Neural crest cell (in vitro differentiated cells): ENCODE measurements around the gene GEMIN7. TPM values are rescaled to one million over a fixed set of nuclear protein-coding genes. Genes with fewer than 3 reads are reported as not detected.

Experiments
- DNase-seq: peaks from one replicate; pipeline ENCODE4 v3.0.0; 2021; ENCODE audit warnings: low read depth, mixed read lengths, low spot score
- H3K27ac Mint-ChIP-seq: one replicate; pipeline ENCODE4 v1.8.0; 2021; ENCODE audit warnings: mild to moderate bottlenecking, mixed read lengths; ENCODE audit not compliant: unreplicated experiment
- H3K27me3 Mint-ChIP-seq: 2 replicates; pipeline ENCODE4 v1.8.0; 2021; ENCODE audit warnings: low read depth, mild to moderate bottlenecking, mixed read lengths
- H3K36me3 Mint-ChIP-seq: 2 replicates; pipeline ENCODE4 v1.8.0; 2021; ENCODE audit warnings: low read depth, mild to moderate bottlenecking, mixed read lengths
- H3K4me1 Mint-ChIP-seq: 2 replicates; pipeline ENCODE4 v1.8.0; 2021; ENCODE audit warnings: mixed read lengths
- H3K4me3 Mint-ChIP-seq: one replicate; pipeline ENCODE4 v1.8.0; 2021; ENCODE audit warnings: mild to moderate bottlenecking, mixed read lengths
- H3K9me3 Mint-ChIP-seq: 2 replicates; pipeline ENCODE4 v1.8.0; 2021; ENCODE audit warnings: mixed read lengths
- CTCF ChIP-seq: fragments of 200-600 bp; sonication (generic); conservative IDR thresholded peaks from 2 replicates; pipeline ENCODE4 v1.5.0; 2021; ENCODE audit warnings: antibody characterized with exemption, mild to moderate bottlenecking
- total RNA-seq: library from RNA; stranded (reverse); gene quantifications from 2 replicates; pipeline ENCODE4 v1.2.1, GENCODE V29; 2021

GEMIN7 gene
- total RNA-seq, 1 donor from 2014 or later: 36.2 TPM

DNA sequence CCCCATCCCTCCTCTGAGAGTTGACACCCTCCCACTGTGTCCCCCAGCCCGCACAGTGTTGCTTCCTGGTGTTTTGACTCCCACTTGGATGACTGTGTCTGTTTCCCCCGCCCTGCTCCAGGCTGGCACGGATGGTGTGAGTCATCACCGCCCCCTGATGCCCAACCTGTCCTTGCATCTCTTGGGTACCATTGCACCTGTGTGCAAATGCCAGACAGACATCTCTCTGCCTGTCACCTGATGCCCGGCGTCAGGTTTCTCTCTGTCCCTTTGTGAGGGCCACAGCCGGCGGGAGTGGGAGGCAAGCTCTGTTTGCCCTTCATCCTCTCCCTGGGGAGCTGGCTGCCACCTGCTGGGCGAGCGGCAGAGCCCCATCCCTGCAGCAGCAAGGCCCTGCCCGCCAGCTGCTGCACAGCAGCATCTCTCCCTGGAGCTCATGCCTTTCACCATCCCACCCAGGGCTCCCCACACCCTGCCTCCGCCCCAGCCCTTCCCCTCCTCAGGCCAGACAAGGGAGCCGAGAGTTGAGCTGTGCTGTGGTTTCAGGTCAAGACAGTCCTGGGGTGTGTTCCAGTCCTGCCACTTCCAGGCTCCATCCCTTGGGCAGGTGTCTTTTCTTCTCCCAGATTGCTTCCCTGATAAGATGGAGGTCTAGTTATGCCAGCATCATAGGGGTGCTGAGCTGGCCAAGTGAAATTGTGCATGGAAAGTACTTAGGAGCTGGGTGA is 52.0 kb downstream of the GEMIN7 start:
- Mint-ChIP-seq H3K36me3 (no peaks in the 10 kb centered on the region), H3K9me3 (no peaks in the 10 kb centered on the region), H3K4me3 (no peak overlapping the region), H3K27me3 (no peaks in the 10 kb centered on the region), H3K4me1 (peaks cover 7% of the 10 kb centered on the region), H3K27ac (no peak overlapping the region)
- DNase-seq: no peak
- TF ChIP-seq CTCF: peak; percentile 54

- H3K4me3 Mint-ChIP-seq: no peak overlapping the region
- DNase-seq: no peak
- no peaks in the 10 kb centered on the region for H3K27me3 Mint-ChIP-seq
- TF ChIP-seq CTCF: no peak
- no peaks in the 10 kb centered on the region for H3K9me3 Mint-ChIP-seq
- H3K36me3 Mint-ChIP-seq: peaks cover 2% of the 10 kb centered on the region
- peak overlapping the region; percentile 81 for H3K27ac Mint-ChIP-seq
- H3K4me1 Mint-ChIP-seq: peaks cover 28% of the 10 kb centered on the region
Measured at GRCh38 chr19:45133661-45134060, 54.6 kb downstream of the GEMIN7 start.

GRCh38 chr19:45135176-45135885 is 56.3 kb downstream of the GEMIN7 start:
- DNase-seq: no peak

DNA sequence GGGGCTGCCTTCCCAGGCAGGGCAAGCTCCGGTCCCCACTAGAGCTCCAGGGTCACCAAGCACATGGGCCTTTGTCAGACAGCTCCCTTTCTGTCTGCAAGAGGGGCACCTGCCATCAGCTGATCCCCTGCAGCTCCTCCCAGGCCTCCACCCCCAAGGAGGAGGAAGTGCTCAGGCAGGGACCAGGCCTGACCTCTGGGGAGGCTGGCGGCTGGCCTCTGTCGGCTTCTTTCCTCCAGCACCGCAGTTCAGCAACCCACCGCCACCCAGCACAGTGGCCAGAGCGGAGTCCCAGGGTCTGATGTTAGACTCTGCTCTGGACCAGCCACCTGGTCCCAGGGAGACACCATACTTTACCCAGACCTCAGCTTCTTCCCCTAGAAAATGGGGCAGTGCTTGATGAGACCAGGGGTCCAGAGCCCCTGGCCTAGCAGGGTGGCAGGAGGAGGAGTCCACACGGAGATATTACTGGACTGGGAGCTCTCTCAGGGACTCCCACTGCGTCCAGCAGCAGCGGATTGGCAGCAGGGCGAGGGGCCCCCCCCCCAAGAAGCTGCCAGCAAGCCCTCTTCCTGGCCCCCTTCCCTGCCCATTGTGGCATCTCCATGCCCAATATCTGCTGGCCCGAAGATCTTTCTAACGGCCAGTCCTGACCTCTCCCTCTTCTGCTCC is 57.6 kb downstream of the GEMIN7 start:
- no peak for DNase-seq
- Mint-ChIP-seq H3K4me3 (no peak overlapping the region), H3K27me3 (no peaks in the 10 kb centered on the region), H3K4me1 (peaks cover 28% of the 10 kb centered on the region), H3K36me3 (peaks cover 2% of the 10 kb centered on the region), H3K27ac (peak overlapping the region; percentile 60), H3K9me3 (no peaks in the 10 kb centered on the region)
- TF ChIP-seq CTCF: no peak

More at GRCh38 chr19:45135176-45135885, 56.3 kb downstream of the GEMIN7 start:
- Mint-ChIP-seq H3K27ac (no peak overlapping the region), H3K4me3 (no peak overlapping the region), H3K27me3 (no peaks in the 10 kb centered on the region), H3K9me3 (no peaks in the 10 kb centered on the region), H3K36me3 (peaks cover 2% of the 10 kb centered on the region), H3K4me1 (peaks cover 28% of the 10 kb centered on the region)
- TF ChIP-seq CTCF: no peak

DNA sequence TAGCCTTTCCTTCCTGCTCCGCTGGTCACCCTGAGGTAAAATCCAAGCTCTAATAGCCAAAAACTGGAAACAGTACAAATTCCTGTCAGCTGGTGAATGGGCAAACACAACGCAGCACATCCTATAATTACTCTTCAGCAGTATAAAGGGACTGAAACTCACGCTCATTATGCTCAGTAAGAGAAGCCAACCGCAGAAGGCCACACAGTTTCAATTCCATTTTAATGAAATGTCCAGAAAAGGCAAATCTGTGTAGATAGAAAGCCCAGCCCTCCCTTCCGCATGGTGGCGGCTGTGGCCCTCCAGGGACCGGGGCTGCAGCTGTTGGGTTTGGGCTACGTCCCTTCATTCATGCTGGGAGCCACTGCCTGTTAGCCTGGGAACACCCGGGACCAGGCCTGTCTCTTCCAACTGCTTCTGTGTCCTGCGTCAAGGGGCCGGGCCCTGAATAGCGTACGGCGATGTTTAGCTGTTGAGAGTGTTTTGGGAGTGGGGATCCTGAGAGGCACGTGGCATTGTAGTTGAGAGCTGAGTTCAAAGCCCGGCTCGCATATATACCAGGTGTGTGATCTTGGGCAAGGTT is 58.2 kb downstream of the GEMIN7 start:
- H3K27ac Mint-ChIP-seq: peak overlapping the region; percentile 60
- peaks cover 2% of the 10 kb centered on the region for H3K36me3 Mint-ChIP-seq
- no peaks in the 10 kb centered on the region for H3K27me3 Mint-ChIP-seq
- no peak for DNase-seq
- no peak overlapping the region for H3K4me3 Mint-ChIP-seq
- peaks cover 28% of the 10 kb centered on the region for H3K4me1 Mint-ChIP-seq
- no peak for TF ChIP-seq CTCF
- H3K9me3 Mint-ChIP-seq: no peaks in the 10 kb centered on the region
